HG02981 (cell line): Measurements from ENCODE around the gene SIL1.

ENCODE experiments used
- ATAC-seq: cut with Tn5 transposase; IDR thresholded peaks from one replicate; pipeline ENCODE4 v1.9.1; 2021; ENCODE audit warnings: mild to moderate bottlenecking, moderate library complexity; ENCODE audit not compliant: unreplicated experiment

SIL1 gene

GRCh38 chr5:138963763-138964371 is 234.3 kb downstream of the SIL1 start:
- no peak for ATAC-seq

GRCh38 chr5:138962614-138963370 is 235.4 kb downstream of the SIL1 start:
- ATAC-seq: no peak

- no peak for ATAC-seq
Observed at GRCh38 chr5:138961729-138962128, 236.4 kb downstream of the SIL1 start.

- ATAC-seq: no peak
Observed at GRCh38 chr5:138961221-138961620, 236.9 kb downstream of the SIL1 start.

- no peak for ATAC-seq
Observed at GRCh38 chr5:138960145-138960692, 237.9 kb downstream of the SIL1 start.

- no peak for ATAC-seq
Observed at GRCh38 chr5:138956801-138957200, 241.4 kb downstream of the SIL1 start.

- ATAC-seq: no peak
Observed at GRCh38 chr5:138955671-138956295, 242.4 kb downstream of the SIL1 start.

- ATAC-seq: no peak
Observed at GRCh38 chr5:138955013-138955660, 243.0 kb downstream of the SIL1 start.

GRCh38 chr5:138954257-138955012 is 243.7 kb downstream of the SIL1 start:
- no peak for ATAC-seq

GRCh38 chr5:138953387-138954256 is 244.5 kb downstream of the SIL1 start:
- ATAC-seq: peak; percentile 85

- ATAC-seq: peak; percentile 11
Observed at GRCh38 chr5:138952962-138953361, 245.2 kb downstream of the SIL1 start.

- ATAC-seq: no peak
Observed at GRCh38 chr5:138951986-138952735, 246.0 kb downstream of the SIL1 start.

- no peak for ATAC-seq
Observed at GRCh38 chr5:138951091-138951985, 246.8 kb downstream of the SIL1 start.

- no peak for ATAC-seq
Observed at GRCh38 chr5:138950421-138951031, 247.6 kb downstream of the SIL1 start.

- ATAC-seq: no peak
Observed at GRCh38 chr5:138949988-138950387, 248.2 kb downstream of the SIL1 start.

GRCh38 chr5:138949223-138949574 is 249.0 kb downstream of the SIL1 start:
- no peak for ATAC-seq

GRCh38 chr5:138948471-138949222 is 249.5 kb downstream of the SIL1 start:
- ATAC-seq: no peak
